GM19452 (cell line): ENCODE data around the gene AGMAT.
"Not testable (repeated sequence)": the region's sequence is repeated elsewhere in the genome, so short reads cannot be mapped to it uniquely, and the experiment has no call there.

ENCODE experiments used
- ATAC-seq: cut with Tn5 transposase; IDR thresholded peaks from one replicate; pipeline ENCODE4 v1.9.1; 2021; ENCODE audit not compliant: unreplicated experiment

The AGMAT gene

GRCh38 chr1:15616373-15617172, 31.7 kb upstream of the AGMAT start:
- ATAC-seq: no peak

GRCh38 chr1:15610167-15610566, 25.3 kb upstream of the AGMAT start:
- no peak for ATAC-seq

GRCh38 chr1:15609631-15610030, 24.8 kb upstream of the AGMAT start:
- no peak for ATAC-seq

GRCh38 chr1:15605398-15606383, 20.8 kb upstream of the AGMAT start:
- ATAC-seq: no peak

DNA sequence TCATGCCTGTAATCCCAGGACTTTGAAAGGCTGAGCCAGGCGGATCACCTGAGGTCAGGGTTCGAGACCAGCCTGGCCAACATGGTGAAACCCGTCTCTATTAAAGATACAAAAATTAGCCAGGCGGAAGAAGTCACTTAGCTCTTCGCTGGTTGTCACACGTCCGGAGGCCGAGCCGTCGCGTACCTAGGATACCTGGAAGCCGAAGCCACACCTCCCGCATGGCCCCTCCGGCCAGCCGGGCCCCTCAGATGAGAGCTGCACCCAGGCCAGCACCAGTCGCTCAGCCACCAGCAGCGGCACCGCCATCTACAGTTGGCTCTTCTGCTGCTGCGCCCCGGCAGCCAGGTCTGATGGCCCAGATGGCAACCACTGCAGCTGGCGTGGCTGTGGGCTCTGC, 19.5 kb upstream of the AGMAT start:
- not testable (repeated sequence) for ATAC-seq

DNA sequence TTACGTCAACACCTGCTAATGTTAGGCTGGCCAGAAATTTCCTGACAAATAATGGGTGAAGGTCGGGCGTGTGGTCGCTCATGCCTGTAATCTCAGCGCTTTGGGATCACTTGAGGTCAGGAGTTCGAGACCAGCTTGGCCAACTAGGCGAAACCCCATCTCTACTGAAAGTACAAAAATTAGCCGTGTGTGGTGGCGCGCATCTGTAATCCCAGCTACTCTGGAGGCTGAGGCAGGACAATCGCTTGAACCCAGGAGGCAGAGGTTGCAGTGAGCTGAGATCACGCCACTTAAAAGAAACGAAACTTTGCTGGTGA, 19.1 kb upstream of the AGMAT start:
- ATAC-seq: not testable (repeated sequence)

DNA sequence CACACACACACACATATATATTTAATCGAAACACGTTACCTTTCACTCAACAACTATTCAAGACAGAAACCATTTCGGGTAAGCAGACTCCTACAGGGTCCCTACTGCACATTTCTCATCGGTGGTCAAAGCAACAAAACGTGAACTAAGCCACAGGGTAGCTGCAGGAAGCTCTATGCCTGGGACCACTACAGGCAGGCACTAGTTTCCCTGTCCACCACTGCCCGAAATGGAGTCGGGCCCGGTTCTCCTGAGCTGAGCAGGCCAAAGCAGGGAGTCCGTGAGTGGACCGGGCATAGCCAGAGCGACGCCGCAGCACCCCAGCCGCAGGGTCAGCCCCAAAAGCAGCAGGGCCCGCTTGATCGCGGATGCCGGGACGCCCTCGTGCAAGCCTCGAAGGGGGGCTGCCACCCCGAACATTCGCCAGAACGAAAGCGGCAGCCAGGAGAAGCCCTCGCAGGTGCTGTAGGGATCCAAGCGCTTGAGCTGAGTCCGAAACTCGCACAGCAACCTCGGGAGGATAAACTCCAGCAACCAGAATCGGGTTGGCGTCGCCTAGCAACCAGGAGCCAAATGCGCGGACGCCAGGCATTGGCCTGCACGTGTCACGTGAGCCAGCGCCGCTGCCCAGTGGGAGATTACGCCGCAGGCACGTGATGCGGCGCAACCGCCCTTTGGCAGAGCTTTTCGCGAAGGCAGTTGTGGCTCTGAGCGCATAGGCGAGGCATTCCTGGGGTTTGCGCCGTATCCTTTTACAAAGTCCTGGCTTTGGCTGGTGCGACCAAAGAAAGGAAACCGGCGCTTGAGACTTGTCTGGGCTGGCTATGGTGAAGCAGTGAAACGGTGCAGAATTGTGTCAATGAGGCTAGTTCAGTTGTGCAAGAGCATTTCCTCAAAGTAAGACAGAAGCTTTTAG, 18.5 kb upstream of the AGMAT start:
- ATAC-seq: peak; percentile 93

- ATAC-seq: no peak
Observed at GRCh38 chr1:15598436-15598835, 13.6 kb upstream of the AGMAT start.

GRCh38 chr1:15595809-15596617, 11.2 kb upstream of the AGMAT start:
- ATAC-seq: no peak

DNA sequence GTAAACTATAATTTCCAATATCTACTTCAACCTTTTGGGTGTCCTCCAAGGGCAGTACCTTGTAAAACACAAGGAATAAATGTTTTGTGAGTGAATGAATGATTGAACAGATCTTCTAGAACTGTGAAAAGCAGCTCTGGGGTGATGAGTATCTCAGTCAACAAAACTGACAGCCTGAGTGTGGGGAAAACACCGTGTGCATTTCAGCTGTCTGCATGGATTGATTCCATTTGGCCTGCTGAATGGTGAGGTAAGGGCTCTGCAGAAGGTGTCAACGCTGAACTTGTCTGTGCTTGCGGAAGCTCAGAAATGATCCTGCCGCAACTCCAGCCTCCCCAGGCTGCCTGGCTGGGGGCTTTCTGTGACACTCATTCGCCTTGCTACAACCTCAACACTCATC, 7.4 kb upstream of the AGMAT start:
- ATAC-seq: no peak

GRCh38 chr1:15583016-15583706, 1.7 kb downstream of the AGMAT start:
- ATAC-seq: no peak

GRCh38 chr1:15579683-15580047, 5.2 kb downstream of the AGMAT start:
- ATAC-seq: no peak

GRCh38 chr1:15578921-15579682, 5.7 kb downstream of the AGMAT start:
- ATAC-seq: no peak

GRCh38 chr1:15577691-15578090, 7.2 kb downstream of the AGMAT start:
- no peak for ATAC-seq

DNA sequence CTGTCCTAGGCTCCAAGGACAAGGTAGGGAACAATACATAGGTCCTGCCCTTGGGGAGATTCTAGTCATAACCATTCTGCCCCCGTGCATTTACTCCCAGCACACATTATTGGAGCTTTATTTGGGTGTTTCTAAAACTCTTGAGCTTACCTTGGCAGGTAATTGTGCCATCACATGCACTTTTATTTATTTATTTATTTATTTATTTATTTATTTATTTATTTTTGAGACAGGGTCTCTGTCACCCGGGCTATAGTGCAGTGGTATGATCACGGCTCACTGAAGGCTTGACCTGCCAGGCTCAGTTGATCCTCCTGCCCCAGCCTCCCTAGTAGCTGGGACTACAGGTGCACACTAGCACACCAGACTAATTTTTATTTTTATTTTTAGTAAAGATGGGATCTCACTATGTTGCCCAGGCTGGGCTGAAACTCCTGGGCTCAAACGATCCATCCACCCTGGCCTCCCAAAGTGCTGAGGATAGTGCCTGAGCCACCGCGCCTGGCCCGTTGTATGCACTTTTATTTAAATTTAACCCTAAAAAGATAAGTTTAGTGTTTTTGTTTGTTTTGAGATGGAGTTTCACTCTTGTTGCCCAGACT, 9.2 kb downstream of the AGMAT start:
- no peak for ATAC-seq

GRCh38 chr1:15574741-15575140, 10.1 kb downstream of the AGMAT start:
- ATAC-seq: no peak

GRCh38 chr1:15573477-15573876, 11.4 kb downstream of the AGMAT start:
- no peak for ATAC-seq

GRCh38 chr1:15571266-15571665, 13.6 kb downstream of the AGMAT start:
- no peak for ATAC-seq

- ATAC-seq: no peak
Observed at GRCh38 chr1:15570861-15571260, 14.0 kb downstream of the AGMAT start.
